Activated CD4-positive, alpha-beta T cell treated with anti-CD3 and anti-CD28 coated beads, Interleukin-2, amount 10 ng/mL, durations not matched to agents 24 days and 14 days (primary cell): ENCODE measurements around the gene PXT1. TPM values are rescaled to one million over a fixed set of nuclear protein-coding genes. Genes with fewer than 3 reads are reported as not detected.
"Not testable (repeated sequence)": the region's sequence is repeated elsewhere in the genome, so short reads cannot be mapped to it uniquely, and the experiment has no call there.

ENCODE experiments used
- DNase-seq: peaks from one replicate; pipeline ENCODE4 v3.0.0; 2022
- H3K27ac Mint-ChIP-seq: one replicate; pipeline ENCODE4 v1.8.0; 2022; ENCODE audit warnings: mild to moderate bottlenecking, mixed read lengths
- H3K27me3 Mint-ChIP-seq: one replicate; pipeline ENCODE4 v1.8.0; 2022; ENCODE audit warnings: mixed read lengths
- H3K36me3 Mint-ChIP-seq: one replicate; pipeline ENCODE4 v1.8.0; 2022; ENCODE audit warnings: low read depth, mild to moderate bottlenecking, mixed read lengths
- H3K4me1 Mint-ChIP-seq: one replicate; pipeline ENCODE4 v1.8.0; 2021; ENCODE audit warnings: mixed read lengths
- H3K4me3 Mint-ChIP-seq: one replicate; pipeline ENCODE4 v1.8.0; 2022; ENCODE audit warnings: mild to moderate bottlenecking, moderate library complexity, mixed read lengths
- H3K9me3 Mint-ChIP-seq: one replicate; pipeline ENCODE4 v1.8.0; 2021; ENCODE audit warnings: mixed read lengths
- intact Hi-C: fragments of 100-400 bp; cut with micrococcal nuclease; formaldehyde crosslinking; loops from one replicate; pipeline ENCODE4 v1.15.1; 2023
- total RNA-seq: library from RNA; stranded (reverse); gene quantifications from 2 replicates; pipeline ENCODE4 v1.2.3, GENCODE V29; 2022

Gene PXT1, protein sequence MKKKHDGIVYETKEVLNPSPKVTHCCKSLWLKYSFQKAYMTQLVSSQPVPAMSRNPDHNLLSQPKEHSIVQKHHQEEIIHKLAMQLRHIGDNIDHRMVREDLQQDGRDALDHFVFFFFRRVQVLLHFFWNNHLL
- total RNA-seq, result 0.09 and 0.30 TPM in 2 replicates

DNA sequence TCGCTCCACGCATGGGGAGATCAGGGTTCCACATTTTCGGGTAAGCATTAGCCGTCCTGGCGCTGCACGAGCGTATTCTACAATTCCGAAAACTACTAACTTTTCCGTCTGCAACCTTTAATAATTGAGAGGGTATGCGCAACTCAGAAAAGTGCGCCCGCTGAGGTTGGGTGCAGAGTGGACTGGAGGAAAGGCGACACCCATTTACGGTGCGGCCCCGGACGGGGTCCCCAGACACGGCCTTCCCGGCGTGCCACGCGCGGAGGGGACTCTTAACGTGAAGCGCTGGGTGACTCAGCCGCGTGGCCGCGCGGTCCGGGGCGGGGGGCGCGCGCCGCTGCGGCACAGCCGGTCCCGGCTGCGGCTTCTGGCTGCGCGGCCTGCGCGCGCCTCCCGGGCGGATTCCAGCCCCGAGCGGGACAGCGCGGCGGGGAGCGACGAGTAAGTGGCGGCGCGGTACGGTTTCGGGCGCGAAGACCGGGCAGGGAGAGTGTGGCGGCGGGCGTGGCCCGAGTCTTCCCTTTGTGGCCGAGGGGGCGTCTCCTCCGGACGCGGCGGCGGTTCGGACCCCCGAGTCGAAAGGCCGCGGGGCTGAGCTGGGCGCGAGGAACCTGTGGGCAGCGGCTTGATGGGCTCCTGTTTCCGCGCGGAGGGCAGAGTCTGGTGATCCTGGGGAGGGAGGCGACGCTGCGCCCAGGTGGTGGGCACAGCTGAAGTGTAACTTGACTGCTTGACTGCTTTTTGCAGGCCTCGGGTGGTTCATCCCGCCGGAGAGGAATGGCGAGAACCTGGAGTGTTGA is at the start of gene PXT1, which contains the start of gene KCTD20:
Gene PXT1 (minus strand): TSS at position 184 of the 800 bp plus-strand sequence. CDS start 16,772 bp downstream, outside the sequence.
Gene KCTD20 (plus strand): TSS at position 330 of the 800 bp plus-strand sequence. CDS start 27,098 bp downstream, outside the sequence.
- peak within 1 kb of the TSS; percentile 98 for H3K27ac Mint-ChIP-seq
- DNase-seq, result peak; percentile 96
- peak within 1 kb of the TSS; percentile 96 for H3K4me3 Mint-ChIP-seq
- H3K27me3 Mint-ChIP-seq, result no peaks in the 10 kb centered on the region
- intact Hi-C loops, result loop anchor here (1.0 to 5.0 kb wide), 4 partner anchors 104 to 819 kb away; partner anchors contain the start of genes SRSF3 and STK38
- H3K36me3 Mint-ChIP-seq, result peaks cover 14% of the 10 kb centered on the region
- H3K4me1 Mint-ChIP-seq, result peaks cover 28% of the 10 kb centered on the region
- no peaks in the 10 kb centered on the region for H3K9me3 Mint-ChIP-seq

DNA sequence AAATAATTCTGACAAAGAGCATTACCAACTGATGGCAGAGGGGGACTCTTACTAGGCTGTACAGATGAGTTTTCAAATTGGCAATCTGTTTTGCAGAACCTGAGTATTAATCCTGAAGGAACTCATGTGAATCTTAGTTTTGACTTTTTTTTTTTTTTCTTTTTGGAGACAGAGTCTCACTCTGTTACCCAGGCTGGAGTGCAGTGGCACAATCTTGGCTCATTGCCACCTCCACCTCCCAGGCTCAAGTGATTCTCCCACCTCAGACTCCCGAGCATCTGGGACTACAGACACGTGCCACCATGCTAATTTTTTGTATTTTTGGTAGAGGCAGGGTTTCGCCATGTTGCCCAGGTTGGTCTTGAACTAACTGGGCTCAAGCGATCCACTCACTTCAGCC is 49.4 kb upstream of the PXT1 start:
- no peak for DNase-seq
- no peaks in the 10 kb centered on the region for H3K9me3 Mint-ChIP-seq
- intact Hi-C loops, result no loop called here
- H3K4me1 Mint-ChIP-seq, result peaks cover 12% of the 10 kb centered on the region
- H3K27ac Mint-ChIP-seq, result peak overlapping the region; percentile 43
- peaks cover 65% of the 10 kb centered on the region for H3K36me3 Mint-ChIP-seq
- no peaks in the 10 kb centered on the region for H3K27me3 Mint-ChIP-seq
- no peak overlapping the region for H3K4me3 Mint-ChIP-seq

DNA sequence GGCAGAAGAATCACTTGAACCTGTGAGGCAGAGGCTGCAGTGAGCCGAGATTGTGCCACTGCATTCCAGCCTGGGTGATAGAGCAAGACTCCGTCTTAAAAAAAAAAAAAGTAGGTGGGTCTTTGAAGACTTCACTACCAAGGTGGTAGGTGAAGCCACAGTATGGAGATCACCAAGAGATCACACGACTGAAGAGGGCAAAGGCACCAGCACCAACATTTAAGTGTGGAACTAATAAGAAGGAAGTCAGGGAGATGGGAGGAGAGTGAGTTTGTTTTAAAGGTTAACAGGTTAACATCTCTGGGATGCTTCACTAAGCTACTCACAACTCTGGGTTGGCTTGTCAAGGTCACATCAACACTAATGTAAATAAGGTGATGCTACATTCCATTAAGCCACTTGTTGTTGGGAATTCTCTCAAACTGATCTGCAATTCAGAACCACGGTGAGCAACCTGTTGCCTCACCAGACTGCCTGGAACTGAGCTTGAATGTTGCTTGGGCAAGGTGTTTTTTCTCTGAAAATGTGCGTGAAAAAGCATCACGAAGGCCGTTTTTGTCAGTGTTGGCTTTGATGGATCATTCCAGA is 48.8 kb upstream of the PXT1 start:
- H3K36me3 Mint-ChIP-seq, result peaks cover 67% of the 10 kb centered on the region
- intact Hi-C loops, result no loop called here
- no peaks in the 10 kb centered on the region for H3K9me3 Mint-ChIP-seq
- H3K4me1 Mint-ChIP-seq, result peaks cover 12% of the 10 kb centered on the region
- H3K4me3 Mint-ChIP-seq, result no peak overlapping the region
- H3K27me3 Mint-ChIP-seq, result no peaks in the 10 kb centered on the region
- DNase-seq, result no peak
- peak overlapping the region; percentile 43 for H3K27ac Mint-ChIP-seq

GRCh38 chr6:36489426-36489825 is 46.8 kb upstream of the PXT1 start:
- no peak for DNase-seq
- H3K27me3 Mint-ChIP-seq, result no peaks in the 10 kb centered on the region
- H3K9me3 Mint-ChIP-seq, result no peaks in the 10 kb centered on the region
- no peak overlapping the region for H3K4me3 Mint-ChIP-seq
- H3K4me1 Mint-ChIP-seq, result peaks cover 8% of the 10 kb centered on the region
- intact Hi-C loops, result no loop called here
- H3K27ac Mint-ChIP-seq, result no peak overlapping the region
- peaks cover 65% of the 10 kb centered on the region for H3K36me3 Mint-ChIP-seq

DNA sequence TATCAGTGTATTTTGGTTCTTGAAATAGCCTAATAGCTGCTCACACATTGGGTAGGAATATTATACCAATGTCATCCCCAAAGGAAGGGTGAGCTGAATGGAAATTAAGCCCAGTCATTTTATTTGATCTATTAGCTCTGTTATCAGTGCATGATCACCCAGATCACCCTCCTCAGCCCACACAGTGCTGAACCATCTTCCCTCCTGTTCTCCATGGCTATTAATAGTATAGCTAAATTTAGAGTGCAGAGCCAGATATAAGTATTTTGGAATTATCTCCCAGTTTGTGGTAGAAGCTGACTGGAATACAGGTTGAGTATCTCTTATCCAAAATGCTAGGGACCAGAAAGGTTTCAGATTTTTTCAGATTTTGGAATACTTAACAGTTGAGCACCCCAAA is 45.6 kb upstream of the PXT1 start:
- Mint-ChIP-seq H3K9me3 (no peaks in the 10 kb centered on the region), H3K27ac (no peak overlapping the region), H3K4me3 (no peak overlapping the region), H3K27me3 (no peaks in the 10 kb centered on the region), H3K36me3 (peaks cover 64% of the 10 kb centered on the region), H3K4me1 (no peaks in the 10 kb centered on the region)
- intact Hi-C loops, result no loop called here
- DNase-seq, result no peak

GRCh38 chr6:36487698-36488097 is 45.0 kb upstream of the PXT1 start:
- peaks cover 64% of the 10 kb centered on the region for H3K36me3 Mint-ChIP-seq
- no peaks in the 10 kb centered on the region for H3K9me3 Mint-ChIP-seq
- H3K4me1 Mint-ChIP-seq, result no peaks in the 10 kb centered on the region
- intact Hi-C loops, result no loop called here
- H3K27me3 Mint-ChIP-seq, result no peaks in the 10 kb centered on the region
- DNase-seq, result no peak
- H3K4me3 Mint-ChIP-seq, result no peak overlapping the region
- H3K27ac Mint-ChIP-seq, result no peak overlapping the region

GRCh38 chr6:36484736-36485135 is 42.1 kb upstream of the PXT1 start:
- no peak overlapping the region for H3K27ac Mint-ChIP-seq
- H3K9me3 Mint-ChIP-seq, result no peaks in the 10 kb centered on the region
- H3K27me3 Mint-ChIP-seq, result no peaks in the 10 kb centered on the region
- DNase-seq, result no peak
- H3K4me3 Mint-ChIP-seq, result no peak overlapping the region
- intact Hi-C loops, result no loop called here
- H3K4me1 Mint-ChIP-seq, result no peaks in the 10 kb centered on the region
- peaks cover 63% of the 10 kb centered on the region for H3K36me3 Mint-ChIP-seq

DNA sequence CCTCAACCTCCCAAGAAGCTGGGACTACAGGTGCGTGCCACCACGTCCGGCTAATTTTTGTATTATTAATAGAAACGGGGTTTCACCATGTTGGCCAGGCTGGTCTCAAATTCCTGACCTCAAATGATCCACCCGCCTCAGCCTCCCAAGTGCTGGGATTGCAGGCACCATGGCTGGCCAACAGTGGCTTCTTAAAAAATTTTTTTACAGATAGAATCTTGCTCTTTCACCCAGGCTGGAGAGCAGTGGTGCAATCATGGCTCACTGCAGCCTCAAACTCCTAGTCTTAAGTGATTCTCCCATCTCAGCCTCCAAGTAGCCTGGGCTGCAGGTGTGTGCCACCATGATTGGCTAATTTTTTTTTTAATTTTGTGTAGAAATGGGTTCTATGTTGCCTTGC is 40.7 kb upstream of the PXT1 start:
- peaks cover 62% of the 10 kb centered on the region for H3K36me3 Mint-ChIP-seq
- H3K4me3 Mint-ChIP-seq, H3K9me3 Mint-ChIP-seq, H3K27ac Mint-ChIP-seq, DNase-seq, H3K4me1 Mint-ChIP-seq, H3K27me3 Mint-ChIP-seq, intact Hi-C loops: not testable (repeated sequence)

GRCh38 chr6:36479256-36479655 is 36.6 kb upstream of the PXT1 start:
- peaks cover 50% of the 10 kb centered on the region for H3K36me3 Mint-ChIP-seq
- H3K27me3 Mint-ChIP-seq, result no peaks in the 10 kb centered on the region
- no peak for DNase-seq
- intact Hi-C loops, result no loop called here
- peaks cover 7% of the 10 kb centered on the region for H3K4me1 Mint-ChIP-seq
- H3K9me3 Mint-ChIP-seq, result no peaks in the 10 kb centered on the region
- H3K4me3 Mint-ChIP-seq, result no peak overlapping the region
- H3K27ac Mint-ChIP-seq, result no peak overlapping the region

- DNase-seq, result no peak
- Mint-ChIP-seq H3K9me3 (no peaks in the 10 kb centered on the region), H3K27me3 (no peaks in the 10 kb centered on the region), H3K36me3 (peaks cover 45% of the 10 kb centered on the region), H3K4me1 (peaks cover 7% of the 10 kb centered on the region), H3K4me3 (no peak overlapping the region), H3K27ac (no peak overlapping the region)
- intact Hi-C loops, result no loop called here
Measured at GRCh38 chr6:36478051-36478526, 35.4 kb upstream of the PXT1 start.

DNA sequence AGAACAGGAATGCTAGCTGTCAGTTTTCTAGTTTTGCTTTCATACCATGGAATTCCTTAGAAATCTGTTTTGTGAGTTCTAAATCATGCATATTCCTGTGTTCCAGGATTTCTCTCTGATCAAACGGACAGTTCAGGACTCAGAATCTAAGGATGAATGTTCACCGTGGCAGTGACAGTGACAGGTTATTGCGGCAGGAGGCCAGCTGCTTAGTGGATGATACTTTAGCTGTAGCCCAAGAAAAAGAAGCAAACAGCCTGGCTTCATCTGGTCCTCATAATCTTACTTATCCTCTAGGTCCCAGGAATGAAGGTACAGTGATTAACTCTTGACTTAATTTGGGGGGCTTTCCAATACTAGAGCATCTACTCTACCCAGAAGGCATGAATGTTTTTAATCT is 27.3 kb upstream of the PXT1 start:
- Mint-ChIP-seq H3K27me3 (no peaks in the 10 kb centered on the region), H3K27ac (no peak overlapping the region), H3K4me1 (peaks cover 3% of the 10 kb centered on the region), H3K4me3 (no peak overlapping the region), H3K9me3 (no peaks in the 10 kb centered on the region), H3K36me3 (peaks cover 36% of the 10 kb centered on the region)
- no peak for DNase-seq
- intact Hi-C loops, result no loop called here

DNA sequence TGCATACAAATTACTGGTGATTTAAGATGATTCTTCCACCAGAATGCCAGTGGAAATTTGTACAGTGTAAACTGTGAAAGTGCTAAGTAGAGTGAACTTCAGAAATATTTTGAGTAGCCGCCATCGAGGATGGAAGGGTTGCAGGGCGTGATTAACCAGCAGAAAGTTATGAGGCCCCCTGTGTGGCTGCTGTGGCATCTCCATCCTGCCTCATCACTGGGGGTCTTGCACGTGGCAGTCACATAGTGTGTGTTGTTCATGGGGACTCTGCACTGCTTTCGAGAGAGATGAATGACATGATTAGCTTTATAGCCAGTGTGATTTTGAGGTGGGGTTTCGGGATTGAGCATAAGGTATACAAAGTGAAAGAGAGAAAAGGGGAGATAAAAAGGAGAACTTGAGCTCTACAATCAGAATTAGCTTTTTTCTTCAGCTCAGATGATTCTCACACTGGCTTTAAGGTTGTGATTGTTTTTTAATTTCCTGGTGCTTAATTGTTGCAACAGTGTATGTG is 26.6 kb upstream of the PXT1 start:
- no peak for DNase-seq
- no peaks in the 10 kb centered on the region for H3K9me3 Mint-ChIP-seq
- peaks cover 32% of the 10 kb centered on the region for H3K36me3 Mint-ChIP-seq
- peaks cover 8% of the 10 kb centered on the region for H3K4me1 Mint-ChIP-seq
- no peaks in the 10 kb centered on the region for H3K27me3 Mint-ChIP-seq
- intact Hi-C loops, result no loop called here
- no peak overlapping the region for H3K27ac Mint-ChIP-seq
- H3K4me3 Mint-ChIP-seq, result no peak overlapping the region

- no peak overlapping the region for H3K27ac Mint-ChIP-seq
- intact Hi-C loops, result no loop called here
- H3K4me3 Mint-ChIP-seq, result no peak overlapping the region
- no peak for DNase-seq
- H3K4me1 Mint-ChIP-seq, result peaks cover 8% of the 10 kb centered on the region
- no peaks in the 10 kb centered on the region for H3K9me3 Mint-ChIP-seq
- no peaks in the 10 kb centered on the region for H3K27me3 Mint-ChIP-seq
- H3K36me3 Mint-ChIP-seq, result peaks cover 33% of the 10 kb centered on the region
Measured at GRCh38 chr6:36467625-36468024, 25.0 kb upstream of the PXT1 start.

DNA sequence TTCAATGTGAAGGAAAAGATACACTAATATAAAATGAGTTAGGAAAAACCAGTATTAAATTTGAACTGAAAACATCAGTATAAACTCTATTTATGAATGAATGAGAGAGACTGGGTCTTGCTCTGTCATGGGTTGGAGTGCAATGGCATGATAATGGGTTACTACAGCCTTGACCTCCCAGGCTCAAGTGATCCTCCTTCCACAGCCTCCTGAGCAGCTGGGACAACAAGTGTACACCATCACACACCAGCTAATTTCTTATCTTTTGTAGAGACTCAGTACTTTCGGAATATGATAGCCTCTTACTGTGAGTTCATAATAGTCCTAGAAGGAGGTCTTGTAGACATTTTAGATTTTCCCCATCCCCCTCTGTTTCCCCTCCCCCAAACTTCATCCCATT is 21.6 kb upstream of the PXT1 start:
- Mint-ChIP-seq H3K9me3 (no peaks in the 10 kb centered on the region), H3K4me3 (no peak overlapping the region), H3K27me3 (no peaks in the 10 kb centered on the region), H3K36me3 (peaks cover 31% of the 10 kb centered on the region), H3K4me1 (peaks cover 8% of the 10 kb centered on the region), H3K27ac (no peak overlapping the region)
- intact Hi-C loops, result no loop called here
- DNase-seq, result no peak
